ENCODE measurements around the gene TTC6. TPM values are rescaled to one million over a fixed set of nuclear protein-coding genes. Genes with fewer than 3 reads are reported as not detected.
A peak's percentile ranks its signal among the peaks of the same experiment; 100 is the strongest.

TTC6 gene
- total RNA-seq, 1 donor from 2014 or later: not detected

DNA sequence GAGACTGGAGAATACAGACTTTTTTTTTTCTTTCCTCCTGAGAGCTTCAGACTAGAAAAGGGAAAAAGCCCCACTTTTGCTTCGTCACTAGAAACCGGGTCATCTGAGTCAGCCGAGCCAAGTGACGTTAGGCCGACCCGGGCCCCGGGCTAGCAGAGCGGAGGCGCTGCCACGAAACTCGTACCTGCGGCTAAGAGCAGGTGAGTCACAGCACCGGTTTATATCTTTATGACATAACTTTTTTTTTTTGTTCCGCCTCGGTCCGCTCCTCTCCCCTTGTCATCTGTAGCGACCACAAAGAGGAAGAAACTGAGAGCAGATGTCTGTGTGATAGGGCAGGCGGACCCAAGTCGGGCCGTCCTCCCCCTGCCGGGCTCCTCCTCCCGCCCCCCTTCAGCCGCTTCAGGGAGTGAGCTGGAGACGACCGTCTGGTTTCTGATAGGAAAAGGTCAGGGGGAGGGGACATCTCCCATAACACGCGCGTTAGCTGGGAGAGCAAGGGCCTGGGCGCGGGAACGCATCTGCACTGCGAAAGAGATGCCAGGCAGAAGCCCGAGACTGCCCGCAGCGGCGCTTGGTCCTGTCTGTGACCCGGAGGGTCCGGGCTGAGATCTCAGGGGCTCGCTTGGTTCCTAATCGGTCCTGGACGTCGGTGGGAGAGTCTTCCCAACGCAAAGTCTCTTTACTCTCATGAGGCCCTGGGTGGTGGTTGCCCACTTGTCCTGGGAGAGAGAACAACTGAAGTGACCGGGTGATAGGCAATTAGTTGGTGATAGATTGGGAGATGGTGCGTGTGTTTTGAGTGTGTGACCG lies 586 bp downstream of the TTC6 start:
- no peak overlapping the region for H3K4me3 ChIP-seq (ENCODE audit: insufficient read depth, low read depth, low read length)
- no peak for FAIRE-seq
- no peaks in the 10 kb centered on the region for H3K36me3 ChIP-seq (ENCODE audit: insufficient read depth, low read length)
- peaks cover 86% of the 10 kb centered on the region for H3K27me3 ChIP-seq (ENCODE audit: insufficient read depth, low read length)
- DNase-seq (ENCODE audit: low read depth): no peak
- H3K4me1 ChIP-seq (ENCODE audit: insufficient read depth, low read length): peaks cover 7% of the 10 kb centered on the region
- Mint-ChIP-seq H3K36me3 (ENCODE audit: low read depth, unreplicated experiment) (peaks cover 5% of the 10 kb centered on the region), H3K4me3 (ENCODE audit: unreplicated experiment) (peak overlapping the region; percentile 86), H3K27ac (ENCODE audit: unreplicated experiment) (peak overlapping the region; percentile 75), H3K27me3 (ENCODE audit: low read depth, unreplicated experiment) (peaks cover 75% of the 10 kb centered on the region), H3K9me3 (ENCODE audit: unreplicated experiment) (peaks cover 9% of the 10 kb centered on the region), H3K4me1 (ENCODE audit: low read depth, unreplicated experiment) (peaks cover 4% of the 10 kb centered on the region)
- H3K27ac ChIP-seq (ENCODE audit: low read depth, low read length): no peak overlapping the region
- H3K9ac ChIP-seq (ENCODE audit: low read length): no peak overlapping the region
- no peaks in the 10 kb centered on the region for H3K9me3 ChIP-seq (ENCODE audit: insufficient read depth, low read depth, low read length)
- TF ChIP-seq, protein P1, sequence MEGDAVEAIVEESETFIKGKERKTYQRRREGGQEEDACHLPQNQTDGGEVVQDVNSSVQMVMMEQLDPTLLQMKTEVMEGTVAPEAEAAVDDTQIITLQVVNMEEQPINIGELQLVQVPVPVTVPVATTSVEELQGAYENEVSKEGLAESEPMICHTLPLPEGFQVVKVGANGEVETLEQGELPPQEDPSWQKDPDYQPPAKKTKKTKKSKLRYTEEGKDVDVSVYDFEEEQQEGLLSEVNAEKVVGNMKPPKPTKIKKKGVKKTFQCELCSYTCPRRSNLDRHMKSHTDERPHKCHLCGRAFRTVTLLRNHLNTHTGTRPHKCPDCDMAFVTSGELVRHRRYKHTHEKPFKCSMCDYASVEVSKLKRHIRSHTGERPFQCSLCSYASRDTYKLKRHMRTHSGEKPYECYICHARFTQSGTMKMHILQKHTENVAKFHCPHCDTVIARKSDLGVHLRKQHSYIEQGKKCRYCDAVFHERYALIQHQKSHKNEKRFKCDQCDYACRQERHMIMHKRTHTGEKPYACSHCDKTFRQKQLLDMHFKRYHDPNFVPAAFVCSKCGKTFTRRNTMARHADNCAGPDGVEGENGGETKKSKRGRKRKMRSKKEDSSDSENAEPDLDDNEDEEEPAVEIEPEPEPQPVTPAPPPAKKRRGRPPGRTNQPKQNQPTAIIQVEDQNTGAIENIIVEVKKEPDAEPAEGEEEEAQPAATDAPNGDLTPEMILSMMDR (IDR thresholded peaks at IDR 0.05; ENCODE audit: insufficient read depth, low read depth, low read length): no peak
- peak; percentile 78 for TF ChIP-seq EZH2 (IDR thresholded peaks at IDR 0.05; ENCODE audit: insufficient read depth, low read length)
- no peaks in the 10 kb centered on the region for H4K20me1 ChIP-seq (ENCODE audit: insufficient read depth, low read length)
- no peaks in the 10 kb centered on the region for H3K79me2 ChIP-seq (ENCODE audit: insufficient read depth, low read length)
- H2AFZ ChIP-seq (ENCODE audit: low read depth, low read length): no peak overlapping the region
- H3K4me2 ChIP-seq (ENCODE audit: low read length): peak overlapping the region; percentile 86

DNA sequence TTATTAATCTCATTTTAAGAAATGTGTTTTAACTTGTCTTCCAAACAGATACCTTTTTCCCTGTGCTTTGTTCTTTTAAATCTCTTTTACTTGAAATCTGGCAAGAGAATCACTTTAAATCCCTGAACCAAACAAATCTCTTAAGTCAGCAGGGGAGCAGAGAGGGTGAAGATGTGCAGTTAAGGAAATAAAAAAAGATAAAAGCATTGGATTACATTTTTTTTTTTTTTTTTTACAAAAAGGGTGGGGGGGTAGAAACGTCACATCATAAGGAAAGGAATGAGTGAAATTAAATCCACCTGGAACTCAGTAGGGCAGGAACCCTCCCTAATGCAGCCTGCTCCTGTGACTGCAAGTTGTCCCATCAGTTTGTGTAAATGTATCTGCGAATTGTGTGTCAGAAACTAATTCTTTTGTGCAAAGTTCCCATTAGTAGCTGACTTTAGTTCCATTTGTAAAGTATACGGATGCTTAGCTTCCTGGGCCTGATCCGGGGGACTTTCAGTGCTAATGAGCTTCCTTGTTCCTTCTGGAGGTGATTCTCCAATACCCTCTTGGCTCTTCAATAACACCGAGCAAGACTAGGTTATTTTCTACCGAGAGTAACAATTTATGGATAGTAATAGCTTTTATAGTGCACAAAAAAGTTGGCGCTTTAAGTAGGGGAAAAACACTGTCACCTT lies 1.5 kb downstream of the TTC6 start:
- no peak overlapping the region for H3K27ac ChIP-seq (ENCODE audit: low read depth, low read length)
- no peak for TF ChIP-seq EZH2 (IDR thresholded peaks at IDR 0.05; ENCODE audit: insufficient read depth, low read length)
- TF ChIP-seq, protein P1 (IDR thresholded peaks at IDR 0.05; ENCODE audit: insufficient read depth, low read depth, low read length): no peak
- Mint-ChIP-seq H3K4me1 (ENCODE audit: low read depth, unreplicated experiment) (peaks cover 4% of the 10 kb centered on the region), H3K27ac (ENCODE audit: unreplicated experiment) (no peak overlapping the region), H3K9me3 (ENCODE audit: unreplicated experiment) (peaks cover 8% of the 10 kb centered on the region), H3K4me3 (ENCODE audit: unreplicated experiment) (no peak overlapping the region), H3K27me3 (ENCODE audit: low read depth, unreplicated experiment) (peaks cover 78% of the 10 kb centered on the region), H3K36me3 (ENCODE audit: low read depth, unreplicated experiment) (peaks cover 6% of the 10 kb centered on the region)
- no peaks in the 10 kb centered on the region for H3K36me3 ChIP-seq (ENCODE audit: insufficient read depth, low read length)
- no peaks in the 10 kb centered on the region for H3K79me2 ChIP-seq (ENCODE audit: insufficient read depth, low read length)
- no peak overlapping the region for H3K9ac ChIP-seq (ENCODE audit: low read length)
- H2AFZ ChIP-seq (ENCODE audit: low read depth, low read length): no peak overlapping the region
- FAIRE-seq: no peak
- H4K20me1 ChIP-seq (ENCODE audit: insufficient read depth, low read length): no peaks in the 10 kb centered on the region
- H3K27me3 ChIP-seq (ENCODE audit: insufficient read depth, low read length): peaks cover 86% of the 10 kb centered on the region
- no peak overlapping the region for H3K4me3 ChIP-seq (ENCODE audit: insufficient read depth, low read depth, low read length)
- peaks cover 3% of the 10 kb centered on the region for H3K9me3 ChIP-seq (ENCODE audit: insufficient read depth, low read depth, low read length)
- no peak for DNase-seq (ENCODE audit: low read depth)
- H3K4me1 ChIP-seq (ENCODE audit: insufficient read depth, low read length): peaks cover 7% of the 10 kb centered on the region
- no peak overlapping the region for H3K4me2 ChIP-seq (ENCODE audit: low read length)

Data from astrocyte (in vitro differentiated cells and primary cell).